ENCODE data around the gene GNA14.
"Not testable (repeated sequence)": the region's sequence is repeated elsewhere in the genome, so short reads cannot be mapped to it uniquely, and the experiment has no call there.

GNA14 gene

GRCh38 chr9:77640741-77641580, 7.2 kb downstream of the GNA14 start:
- DNase-seq, result no peak

GRCh38 chr9:77632652-77633051, 15.5 kb downstream of the GNA14 start:
- no peak for DNase-seq

- DNase-seq, result not testable (repeated sequence)
Measured at GRCh38 chr9:77628864-77629263, 19.3 kb downstream of the GNA14 start.

- DNase-seq, result no peak
Measured at GRCh38 chr9:77616191-77616590, 31.9 kb downstream of the GNA14 start.

GRCh38 chr9:77614645-77615044, 33.5 kb downstream of the GNA14 start:
- no peak for DNase-seq

- DNase-seq, result no peak
Measured at GRCh38 chr9:77606526-77606925, 41.6 kb downstream of the GNA14 start.

GRCh38 chr9:77605449-77606220, 42.5 kb downstream of the GNA14 start:
- no peak for DNase-seq

- no peak for DNase-seq
Measured at GRCh38 chr9:77604316-77604715, 43.8 kb downstream of the GNA14 start.

GRCh38 chr9:77602852-77603251, 45.3 kb downstream of the GNA14 start:
- no peak for DNase-seq

- DNase-seq, result no peak
Measured at GRCh38 chr9:77601476-77602099, 46.5 kb downstream of the GNA14 start.

GRCh38 chr9:77600810-77601209, 47.3 kb downstream of the GNA14 start:
- no peak for DNase-seq

- no peak for DNase-seq
Measured at GRCh38 chr9:77599492-77599891, 48.6 kb downstream of the GNA14 start.

GRCh38 chr9:77598991-77599390, 49.1 kb downstream of the GNA14 start:
- no peak for DNase-seq

- DNase-seq, result no peak
Measured at GRCh38 chr9:77598524-77598923, 49.6 kb downstream of the GNA14 start.

GRCh38 chr9:77597057-77597456, 51.1 kb downstream of the GNA14 start:
- no peak for DNase-seq

- DNase-seq, result no peak
Measured at GRCh38 chr9:77595426-77596095, 52.6 kb downstream of the GNA14 start.

- DNase-seq, result no peak
Measured at GRCh38 chr9:77594963-77595362, 53.2 kb downstream of the GNA14 start.

- no peak for DNase-seq
Measured at GRCh38 chr9:77593528-77593927, 54.6 kb downstream of the GNA14 start.

- no peak for DNase-seq
Measured at GRCh38 chr9:77592476-77592875, 55.6 kb downstream of the GNA14 start.

GRCh38 chr9:77589046-77589795, 58.9 kb downstream of the GNA14 start:
- DNase-seq, result no peak

GRCh38 chr9:77588271-77588937, 59.7 kb downstream of the GNA14 start:
- no peak for DNase-seq

GRCh38 chr9:77587851-77588250, 60.3 kb downstream of the GNA14 start:
- no peak for DNase-seq

Data from activated CD4-positive, CD25-positive, alpha-beta regulatory T cell treated with anti-CD3 and anti-CD28 coated beads, Interleukin-2, amount 50 U/mL, for 72 hours (primary cell).